DND-41 (cell line): ENCODE data around the gene TMEM242.

Source experiments
- ATAC-seq: fragments of 200-7000 bp; cut with Tn5 transposase; 3 replicates; pipeline ENCODE4 v1.9.1; 2021; ENCODE audit warnings: low read depth; ENCODE audit not compliant: insufficient read depth
- DNase-seq: peaks from one replicate; pipeline ENCODE4 v3.0.0-alpha.2; 2020
- H2AFZ ChIP-seq: 2 replicates; pipeline ENCODE4 v1.6.0; 2012; ENCODE audit warnings: low read depth, low read length
- H3K27ac ChIP-seq: 2 replicates; pipeline ENCODE4 v1.5.1; 2012; ENCODE audit warnings: low read length, inconsistent platforms
- H3K27me3 ChIP-seq: fragments of 200-600 bp; sonication (generic); 2 replicates; pipeline ENCODE4 v1.6.0; 2012; ENCODE audit warnings: low read length, mild to moderate bottlenecking, inconsistent platforms; ENCODE audit not compliant: insufficient read depth, poor library complexity
- H3K36me3 ChIP-seq: 2 replicates; pipeline ENCODE4 v1.5.1; 2012; ENCODE audit warnings: low read length, inconsistent platforms; ENCODE audit not compliant: insufficient read depth
- H3K4me1 ChIP-seq: 2 replicates; pipeline ENCODE4 v1.5.1; 2012; ENCODE audit warnings: mild to moderate bottlenecking, low read length; ENCODE audit not compliant: insufficient read depth
- H3K4me2 ChIP-seq: 2 replicates; pipeline ENCODE4 v1.6.0; 2012; ENCODE audit warnings: mild to moderate bottlenecking, moderate library complexity, low read length, inconsistent platforms; ENCODE audit not compliant: insufficient read depth
- H3K4me3 ChIP-seq, 2 experiments: fragments of 200-600 bp in 1 of 2; shearing (Covaris generic) in 1 of 2; 2 replicates each; pipeline ENCODE4 v1.5.1; 2012 to 2016; ENCODE audit warnings: inconsistent platforms in 2 of 2, low read length in 2 of 2, mild to moderate bottlenecking in 2 of 2, low read depth in 1 of 2, moderate library complexity in 1 of 2
- H3K79me2 ChIP-seq: 2 replicates; pipeline ENCODE4 v1.6.0; 2012; ENCODE audit warnings: low read length, inconsistent platforms; ENCODE audit not compliant: insufficient read depth
- H3K9ac ChIP-seq: 2 replicates; pipeline ENCODE4 v1.6.0; 2012; ENCODE audit warnings: low read depth, mild to moderate bottlenecking, inconsistent platforms, low read length, moderate library complexity
- H3K9me3 ChIP-seq: 2 replicates; pipeline ENCODE4 v1.5.1; 2012; ENCODE audit warnings: low read length, moderate library complexity, mild to moderate bottlenecking, inconsistent platforms; ENCODE audit not compliant: insufficient read depth, severe bottlenecking
- H4K20me1 ChIP-seq: 2 replicates; pipeline ENCODE4 v1.6.0; 2012; ENCODE audit warnings: low read length; ENCODE audit not compliant: insufficient read depth
- EZH2 ChIP-seq: IDR thresholded peaks from 3 replicates; pipeline ENCODE4 v1.6.1; 2012; ENCODE audit warnings: borderline replicate concordance, low read depth, mild to moderate bottlenecking, moderate library complexity, low read length, inconsistent platforms; ENCODE audit not compliant: severe bottlenecking
- TF ChIP-seq, protein P1 (sequence below): IDR thresholded peaks from 2 replicates; pipeline ENCODE4 v1.5.1; 2012; ENCODE audit warnings: borderline replicate concordance, low read length, moderate library complexity, mild to moderate bottlenecking; ENCODE audit not compliant: poor library complexity, severe bottlenecking; ENCODE audit errors: extremely low read depth

TMEM242 gene

DNA sequence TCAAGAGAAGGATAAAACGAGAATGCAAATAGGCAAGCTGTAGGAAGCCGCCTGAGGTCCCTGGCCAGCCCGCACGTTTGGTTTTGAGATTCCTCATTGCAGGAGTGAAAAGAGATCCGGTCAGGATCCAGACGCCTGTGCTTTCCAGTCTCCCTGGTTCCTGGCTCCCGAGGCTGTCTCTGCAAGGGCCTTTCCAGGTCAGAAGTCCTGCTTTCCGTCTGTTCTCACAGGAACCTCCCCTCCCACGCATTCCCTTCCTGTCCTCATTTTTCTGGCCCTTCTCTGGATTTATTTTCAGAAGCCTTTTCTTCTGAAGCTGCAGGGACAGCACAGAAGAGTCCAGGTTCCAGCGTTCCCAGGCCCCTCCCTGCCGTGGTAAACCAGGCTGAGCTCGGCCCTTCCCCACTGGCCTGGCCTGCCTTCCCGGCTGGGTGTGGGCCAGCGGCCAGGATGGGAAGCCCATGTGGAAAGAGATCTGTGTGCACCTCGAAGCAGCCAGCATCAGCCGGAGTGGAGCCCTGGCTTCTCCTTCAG, 54.0 kb downstream of the TMEM242 start:
- Histone ChIP-seq H3K27ac (no peak overlapping the region), H3K27me3 (peaks cover 5% of the 10 kb centered on the region), H4K20me1 (no peaks in the 10 kb centered on the region), H2AFZ (no peak overlapping the region), H3K4me3 (no peak overlapping the region), H3K4me1 (peaks cover 11% of the 10 kb centered on the region), H3K9me3 (peaks cover 3% of the 10 kb centered on the region), H3K4me2 (no peak overlapping the region), H3K9ac (no peak overlapping the region), H3K36me3 (no peaks in the 10 kb centered on the region), H3K79me2 (no peaks in the 10 kb centered on the region)
- ATAC-seq = no peak
- no peak for DNase-seq
- no peak for TF ChIP-seq EZH2
- TF ChIP-seq, protein P1, sequence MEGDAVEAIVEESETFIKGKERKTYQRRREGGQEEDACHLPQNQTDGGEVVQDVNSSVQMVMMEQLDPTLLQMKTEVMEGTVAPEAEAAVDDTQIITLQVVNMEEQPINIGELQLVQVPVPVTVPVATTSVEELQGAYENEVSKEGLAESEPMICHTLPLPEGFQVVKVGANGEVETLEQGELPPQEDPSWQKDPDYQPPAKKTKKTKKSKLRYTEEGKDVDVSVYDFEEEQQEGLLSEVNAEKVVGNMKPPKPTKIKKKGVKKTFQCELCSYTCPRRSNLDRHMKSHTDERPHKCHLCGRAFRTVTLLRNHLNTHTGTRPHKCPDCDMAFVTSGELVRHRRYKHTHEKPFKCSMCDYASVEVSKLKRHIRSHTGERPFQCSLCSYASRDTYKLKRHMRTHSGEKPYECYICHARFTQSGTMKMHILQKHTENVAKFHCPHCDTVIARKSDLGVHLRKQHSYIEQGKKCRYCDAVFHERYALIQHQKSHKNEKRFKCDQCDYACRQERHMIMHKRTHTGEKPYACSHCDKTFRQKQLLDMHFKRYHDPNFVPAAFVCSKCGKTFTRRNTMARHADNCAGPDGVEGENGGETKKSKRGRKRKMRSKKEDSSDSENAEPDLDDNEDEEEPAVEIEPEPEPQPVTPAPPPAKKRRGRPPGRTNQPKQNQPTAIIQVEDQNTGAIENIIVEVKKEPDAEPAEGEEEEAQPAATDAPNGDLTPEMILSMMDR = no peak

DNA sequence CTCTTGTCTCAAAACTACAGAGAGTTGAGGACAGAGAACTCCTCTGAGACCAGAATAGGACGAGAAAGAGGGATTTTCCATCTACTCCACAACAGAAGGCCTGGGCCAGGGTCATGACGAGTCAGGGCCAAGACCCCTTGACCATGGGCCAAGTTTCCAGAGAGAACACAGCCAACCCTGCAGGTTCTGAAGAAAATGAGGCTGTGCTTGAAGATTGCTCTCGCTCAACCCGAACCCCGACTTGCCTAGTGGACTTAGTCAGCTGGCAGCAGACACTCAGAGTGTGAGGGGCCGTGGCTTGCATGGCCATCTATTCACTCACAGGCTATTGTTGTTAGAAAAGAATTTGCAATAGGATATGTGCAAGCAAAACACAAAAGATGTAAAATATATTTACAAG, 54.5 kb downstream of the TMEM242 start:
- TF ChIP-seq EZH2 = no peak
- TF ChIP-seq, protein P1 = no peak
- H3K4me2 ChIP-seq = no peak overlapping the region

DNA sequence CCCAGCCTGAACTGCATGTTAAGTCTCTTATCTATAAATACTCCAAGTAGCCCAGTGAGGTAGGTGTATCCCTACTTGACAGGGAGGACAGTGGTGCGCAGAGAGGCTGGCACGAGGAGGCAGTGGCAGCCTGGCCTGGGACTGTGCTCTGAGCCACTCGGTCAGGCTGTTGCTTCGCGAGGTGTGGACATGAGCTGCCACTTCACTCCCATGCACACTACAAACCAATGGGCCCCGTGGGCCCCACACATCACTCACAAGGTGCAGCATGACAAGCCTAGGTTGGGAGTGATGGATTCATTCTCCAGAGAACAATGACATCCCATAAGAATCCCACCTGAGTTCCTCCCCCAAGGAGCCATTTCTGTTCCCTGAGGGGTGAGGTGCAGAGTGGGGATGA, 54.9 kb downstream of the TMEM242 start:
- Histone ChIP-seq H4K20me1 (no peaks in the 10 kb centered on the region), H3K36me3 (no peaks in the 10 kb centered on the region), H3K4me1 (peaks cover 2% of the 10 kb centered on the region), H3K9me3 (peaks cover 3% of the 10 kb centered on the region), H2AFZ (no peak overlapping the region), H3K9ac (no peak overlapping the region), H3K4me3 (no peak overlapping the region), H3K27me3 (no peaks in the 10 kb centered on the region), H3K4me2 (no peak overlapping the region), H3K79me2 (no peaks in the 10 kb centered on the region), H3K27ac (no peak overlapping the region)
- TF ChIP-seq, protein P1 = no peak
- TF ChIP-seq EZH2 = no peak
- ATAC-seq (no peak), DNase-seq (no peak)

More for the DNA sequence above, 54.5 kb downstream of the TMEM242 start:
- ATAC-seq (no peak), DNase-seq (no peak)
- no peaks in the 10 kb centered on the region for H4K20me1 ChIP-seq
- peaks cover 3% of the 10 kb centered on the region for H3K9me3 ChIP-seq
- H3K79me2 ChIP-seq = no peaks in the 10 kb centered on the region
- peaks cover under 1% of the 10 kb centered on the region for H3K27me3 ChIP-seq
- peaks cover 6% of the 10 kb centered on the region for H3K4me1 ChIP-seq
- H3K9ac ChIP-seq = no peak overlapping the region
- no peak overlapping the region for H3K4me3 ChIP-seq
- no peak overlapping the region for H2AFZ ChIP-seq
- H3K27ac ChIP-seq = no peak overlapping the region
- no peaks in the 10 kb centered on the region for H3K36me3 ChIP-seq

DNA sequence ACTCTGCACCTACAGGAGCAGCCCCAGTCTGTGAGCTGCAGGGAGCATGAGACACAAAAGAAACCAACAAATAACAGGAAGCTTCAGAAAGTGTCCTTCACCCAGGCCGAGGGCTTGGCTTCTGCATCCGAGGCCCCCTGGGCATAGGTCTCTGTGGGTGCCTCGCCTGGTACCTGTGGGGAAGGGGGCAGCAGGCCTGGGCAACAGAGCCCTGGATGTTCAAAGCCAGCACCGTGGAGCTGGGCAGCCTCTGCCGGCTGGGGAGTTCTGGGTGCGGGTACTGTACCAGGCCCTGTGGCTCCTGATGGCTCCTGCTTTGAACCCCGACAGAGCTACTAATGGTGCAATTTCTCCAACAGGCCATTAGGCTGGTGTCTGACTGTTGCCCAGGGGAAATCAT, 55.7 kb downstream of the TMEM242 start:
- no peak for TF ChIP-seq EZH2
- Histone ChIP-seq H3K27me3 (no peaks in the 10 kb centered on the region), H3K9ac (no peak overlapping the region), H3K79me2 (no peaks in the 10 kb centered on the region), H2AFZ (no peak overlapping the region), H3K36me3 (no peaks in the 10 kb centered on the region), H3K4me2 (no peak overlapping the region), H3K9me3 (peaks cover 3% of the 10 kb centered on the region), H3K27ac (no peak overlapping the region), H3K4me1 (no peaks in the 10 kb centered on the region), H3K4me3 (no peak overlapping the region), H4K20me1 (no peaks in the 10 kb centered on the region)
- ATAC-seq (no peak), DNase-seq (no peak)
